IPS-15b (cell line): ENCODE measurements around the gene DNAJB4.
"Not testable (repeated sequence)": the region's sequence is repeated elsewhere in the genome, so short reads cannot be mapped to it uniquely, and the experiment has no call there.

Source experiments
- H3K27me3 ChIP-seq: one replicate; pipeline ENCODE4 v1.6.1; 2013; ENCODE audit warnings: low read length; ENCODE audit not compliant: control insufficient read depth, insufficient read depth
- H3K36me3 ChIP-seq: one replicate; pipeline ENCODE4 v1.6.1; 2013; ENCODE audit warnings: low read length; ENCODE audit not compliant: control insufficient read depth, insufficient read depth
- H3K4me1 ChIP-seq: one replicate; pipeline ENCODE4 v1.6.1; 2013; ENCODE audit warnings: mild to moderate bottlenecking, low read length; ENCODE audit not compliant: control insufficient read depth, insufficient read depth
- H3K4me3 ChIP-seq: one replicate; pipeline ENCODE4 v1.5.1; 2013; ENCODE audit warnings: low read depth, low read length
- H3K9ac ChIP-seq: one replicate; pipeline ENCODE4 v1.6.1; 2013; ENCODE audit warnings: low read depth, mild to moderate bottlenecking, low read length
- H3K9me3 ChIP-seq: one replicate; pipeline ENCODE4 v1.6.1; 2013; ENCODE audit warnings: mild to moderate bottlenecking, low read length; ENCODE audit not compliant: control insufficient read depth, insufficient read depth

Gene DNAJB4

DNA sequence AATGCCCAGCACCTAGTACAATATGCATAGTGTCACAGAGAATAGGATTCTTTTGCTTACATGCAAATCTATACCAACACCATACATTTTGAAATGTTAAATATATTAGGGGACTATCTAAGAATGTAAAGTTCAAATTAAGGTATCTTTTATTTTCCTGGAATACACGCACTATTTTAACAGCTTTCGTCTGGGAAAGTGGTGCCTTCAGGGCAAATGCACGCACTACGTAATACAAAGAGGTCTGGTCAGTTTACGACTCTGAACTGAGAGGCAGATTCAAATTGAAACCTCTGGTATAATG lies 26.8 kb upstream of the DNAJB4 start:
- peaks cover 16% of the 10 kb centered on the region for H3K4me1 ChIP-seq
- H3K36me3 ChIP-seq, result no peaks in the 10 kb centered on the region

DNA sequence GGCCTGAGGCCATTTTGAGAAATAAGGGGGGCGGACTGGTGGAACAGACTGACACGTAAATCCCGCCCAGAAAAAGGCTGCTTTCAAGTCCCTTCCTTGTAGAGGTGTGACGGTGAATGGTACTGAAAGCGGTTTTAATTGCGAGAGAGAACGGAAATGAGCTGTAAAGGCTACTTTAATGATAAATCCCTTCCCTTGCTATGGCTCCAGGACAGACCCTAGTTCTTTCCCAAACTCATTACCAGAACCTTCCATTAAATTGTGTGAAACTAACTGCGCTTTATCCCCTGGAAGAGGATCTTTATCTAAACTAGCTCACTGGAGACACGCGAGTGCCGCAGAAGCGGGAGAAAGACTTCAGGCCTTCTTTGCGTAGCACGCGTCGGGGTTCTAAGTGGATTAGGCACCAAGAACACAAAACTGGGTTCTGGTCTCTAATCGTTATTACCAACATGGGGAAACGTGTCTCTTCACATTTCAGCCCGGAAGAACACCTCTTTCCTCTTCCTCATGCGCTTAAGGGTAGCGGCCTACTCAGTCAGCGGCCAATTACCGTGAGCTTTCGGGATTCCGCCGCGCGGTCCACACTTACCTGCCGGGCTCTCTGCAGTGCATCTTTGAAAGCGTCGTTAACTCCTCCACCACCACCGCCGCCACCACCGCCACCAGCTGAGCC lies 26.3 kb upstream of the DNAJB4 start:
- peak overlapping the region; percentile 92 for H3K4me3 ChIP-seq
- H3K9ac ChIP-seq, result peak overlapping the region; percentile 99
- H3K27me3 ChIP-seq, result no peaks in the 10 kb centered on the region
- no peaks in the 10 kb centered on the region for H3K9me3 ChIP-seq
- no peaks in the 10 kb centered on the region for H3K36me3 ChIP-seq
- peaks cover 16% of the 10 kb centered on the region for H3K4me1 ChIP-seq

More for the DNA sequence above, 26.8 kb upstream of the DNAJB4 start:
- Histone ChIP-seq H3K9ac (peak overlapping the region; percentile 99), H3K4me3 (peak overlapping the region; percentile 92), H3K9me3 (no peaks in the 10 kb centered on the region), H3K27me3 (no peaks in the 10 kb centered on the region)

DNA sequence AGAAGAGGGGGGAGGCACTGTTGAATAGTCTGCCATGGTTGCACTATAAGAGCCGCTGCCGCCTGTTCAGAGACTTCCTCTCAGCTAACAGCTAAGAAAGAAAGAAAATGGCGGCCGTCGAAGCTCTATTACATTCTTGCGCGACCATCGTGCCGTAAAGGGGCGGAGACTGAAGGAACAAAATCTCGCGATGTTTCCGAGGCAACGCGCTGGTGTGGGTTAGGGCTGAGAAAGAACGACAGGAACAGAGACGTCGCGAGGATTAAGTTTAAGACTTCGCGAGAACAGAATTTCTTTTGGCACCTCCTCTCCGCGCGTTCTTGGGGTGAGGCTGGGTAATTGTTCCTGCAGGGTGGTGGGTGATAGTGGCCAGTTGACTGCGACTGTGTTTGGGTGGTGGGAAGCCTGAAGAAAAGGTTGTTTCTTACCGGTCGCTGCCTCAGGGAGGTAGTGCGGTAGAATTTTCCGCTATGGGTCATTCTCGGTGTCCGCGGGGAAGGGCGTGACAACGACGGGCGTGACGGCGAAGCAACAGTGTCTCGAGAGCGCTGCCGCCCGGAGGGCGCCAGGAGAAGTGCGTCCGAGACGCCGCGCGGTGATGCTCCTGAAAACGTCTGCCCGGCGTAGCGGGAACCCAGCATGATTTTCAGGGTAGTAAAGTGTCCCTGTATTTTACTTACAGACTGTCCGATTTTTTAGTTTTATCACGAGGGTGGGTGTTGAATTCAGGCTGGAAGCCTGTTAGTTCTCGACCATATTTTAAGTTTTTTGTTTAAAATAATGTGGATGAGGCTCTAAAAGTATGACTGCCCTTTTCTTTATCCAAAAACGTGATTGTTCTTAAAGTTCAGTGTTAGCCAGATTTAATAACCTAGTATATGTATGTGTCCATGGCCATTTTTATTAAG lies 25.5 kb upstream of the DNAJB4 start, which contains the start of gene FUBP1:
Gene FUBP1 (minus strand): TSS at position 104 of the 908 bp plus-strand sequence. CDS start 68 bp downstream, at position 36.
- Histone ChIP-seq H3K9ac (peak within 1 kb of the TSS; percentile 99), H3K9me3 (no peaks in the 10 kb centered on the region), H3K27me3 (no peaks in the 10 kb centered on the region), H3K4me1 (peaks cover 16% of the 10 kb centered on the region), H3K36me3 (no peaks in the 10 kb centered on the region), H3K4me3 (peak within 1 kb of the TSS; percentile 92)

DNA sequence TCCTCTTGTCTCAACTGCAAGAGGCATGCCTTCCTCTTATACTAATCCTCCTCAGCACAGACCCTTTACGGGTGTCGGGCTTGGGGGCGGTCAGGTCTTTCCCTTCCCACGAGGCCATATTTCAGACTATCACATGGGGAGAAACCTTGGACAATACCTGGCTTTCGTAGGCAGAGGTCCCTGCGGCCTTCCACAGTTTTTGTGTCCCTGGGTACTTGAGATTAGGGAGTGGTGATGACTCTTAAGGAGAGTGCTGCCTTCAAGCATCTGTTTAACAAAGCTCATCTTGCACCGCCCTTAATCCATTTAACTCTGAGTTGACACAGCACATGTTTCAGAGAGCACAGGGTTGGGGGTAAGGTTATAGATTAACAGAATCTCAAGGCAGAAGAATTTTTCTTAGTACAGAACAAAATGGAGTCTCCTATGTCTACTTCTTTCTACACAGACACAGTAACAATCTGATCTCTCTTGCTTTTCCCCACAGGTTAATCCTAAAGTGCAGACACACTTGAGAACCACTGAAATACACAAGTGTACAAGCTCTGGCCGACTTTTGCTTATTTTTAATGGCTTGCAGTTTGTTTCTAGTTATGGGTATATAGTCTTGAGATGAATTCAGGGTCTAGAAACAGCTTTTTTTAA lies 21.3 kb upstream of the DNAJB4 start:
- H3K9ac ChIP-seq, H3K27me3 ChIP-seq, H3K36me3 ChIP-seq, H3K9me3 ChIP-seq, H3K4me3 ChIP-seq: not testable (repeated sequence)
- H3K4me1 ChIP-seq, result peaks cover 13% of the 10 kb centered on the region

DNA sequence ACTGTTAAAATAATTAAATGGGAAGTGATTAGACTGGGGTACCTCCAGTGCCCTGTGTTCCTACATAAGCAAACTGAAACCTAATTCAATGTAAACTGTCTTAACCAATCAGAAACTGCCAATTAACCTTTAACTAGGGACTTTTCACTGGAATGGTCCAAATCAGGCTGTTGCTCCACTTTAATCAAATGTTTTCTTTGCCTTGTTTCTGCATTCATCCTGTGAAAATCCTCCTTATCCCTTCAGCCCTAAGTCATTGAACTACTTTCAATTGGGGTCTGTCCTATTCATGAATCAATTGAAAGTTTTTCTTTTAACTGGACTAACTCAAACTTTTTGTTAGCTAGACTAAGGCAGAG lies 20.8 kb upstream of the DNAJB4 start:
- Histone ChIP-seq H3K4me1 (peaks cover 13% of the 10 kb centered on the region), H3K4me3 (no peak overlapping the region), H3K27me3 (no peaks in the 10 kb centered on the region), H3K9me3 (no peaks in the 10 kb centered on the region), H3K9ac (no peak overlapping the region), H3K36me3 (no peaks in the 10 kb centered on the region)

DNA sequence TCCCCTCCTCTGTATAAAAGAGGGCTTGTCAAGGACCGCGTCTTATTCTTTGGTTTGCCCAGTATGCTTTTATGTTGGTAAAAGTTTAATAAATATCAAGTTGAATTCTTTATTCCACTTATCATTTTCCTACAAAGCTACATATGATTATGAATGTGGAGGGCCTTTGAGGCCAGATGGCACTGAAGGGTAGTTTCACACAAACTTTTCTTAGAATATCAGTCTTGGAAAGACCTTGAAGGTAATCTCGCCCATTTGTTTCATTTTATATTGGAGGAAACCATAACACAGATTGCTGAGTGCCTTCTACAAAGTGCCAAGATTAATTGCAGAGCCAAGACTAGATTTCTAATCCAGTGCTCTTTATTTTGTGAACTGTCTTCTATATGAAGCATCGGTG lies 20.1 kb upstream of the DNAJB4 start:
- Histone ChIP-seq H3K9ac (no peak overlapping the region), H3K27me3 (no peaks in the 10 kb centered on the region), H3K4me3 (no peak overlapping the region), H3K9me3 (no peaks in the 10 kb centered on the region), H3K36me3 (no peaks in the 10 kb centered on the region), H3K4me1 (peaks cover 13% of the 10 kb centered on the region)

DNA sequence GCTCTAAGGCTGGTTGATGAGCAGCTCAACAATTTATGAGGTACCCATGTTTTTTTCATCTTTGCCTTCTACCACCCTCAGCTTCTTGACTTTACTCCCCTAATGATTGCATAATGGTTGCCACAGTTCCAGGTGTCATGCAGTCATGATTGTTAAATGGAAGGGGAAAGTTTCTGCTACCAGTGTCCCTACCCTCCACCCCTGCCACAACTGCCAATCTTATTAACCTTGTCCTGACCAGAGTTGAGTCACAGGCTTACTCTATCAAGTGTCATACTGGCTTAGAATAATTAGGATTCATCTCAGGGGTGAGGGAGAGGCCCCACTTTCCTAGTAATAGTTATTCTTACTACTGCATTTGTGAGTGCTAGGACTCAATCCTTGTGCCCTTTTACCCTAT lies 17.9 kb upstream of the DNAJB4 start:
- no peak overlapping the region for H3K4me3 ChIP-seq
- H3K9me3 ChIP-seq, result no peaks in the 10 kb centered on the region
- no peak overlapping the region for H3K9ac ChIP-seq
- H3K36me3 ChIP-seq, result no peaks in the 10 kb centered on the region
- peaks cover 9% of the 10 kb centered on the region for H3K4me1 ChIP-seq
- no peaks in the 10 kb centered on the region for H3K27me3 ChIP-seq

DNA sequence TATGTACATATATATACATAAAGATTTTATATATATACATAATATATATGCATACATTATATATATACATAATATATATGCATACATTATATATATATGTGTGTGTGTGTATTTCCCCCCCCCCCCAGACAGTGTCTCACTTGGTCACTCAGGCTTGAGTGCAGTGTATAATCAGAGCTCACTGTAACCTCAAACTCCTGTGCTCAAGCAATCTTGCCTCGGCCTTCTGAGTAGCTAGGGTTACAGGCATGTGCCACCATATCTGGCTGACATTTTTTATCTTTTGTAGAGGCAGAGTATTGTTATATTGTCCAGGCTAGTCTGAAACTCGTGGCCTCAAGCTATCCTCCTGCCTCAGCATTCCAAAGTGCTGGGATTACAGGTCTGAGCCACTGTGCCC lies 16.8 kb upstream of the DNAJB4 start:
- Histone ChIP-seq H3K9me3 (no peaks in the 10 kb centered on the region), H3K9ac (no peak overlapping the region), H3K4me1 (peaks cover 5% of the 10 kb centered on the region), H3K27me3 (no peaks in the 10 kb centered on the region), H3K4me3 (no peak overlapping the region), H3K36me3 (no peaks in the 10 kb centered on the region)

DNA sequence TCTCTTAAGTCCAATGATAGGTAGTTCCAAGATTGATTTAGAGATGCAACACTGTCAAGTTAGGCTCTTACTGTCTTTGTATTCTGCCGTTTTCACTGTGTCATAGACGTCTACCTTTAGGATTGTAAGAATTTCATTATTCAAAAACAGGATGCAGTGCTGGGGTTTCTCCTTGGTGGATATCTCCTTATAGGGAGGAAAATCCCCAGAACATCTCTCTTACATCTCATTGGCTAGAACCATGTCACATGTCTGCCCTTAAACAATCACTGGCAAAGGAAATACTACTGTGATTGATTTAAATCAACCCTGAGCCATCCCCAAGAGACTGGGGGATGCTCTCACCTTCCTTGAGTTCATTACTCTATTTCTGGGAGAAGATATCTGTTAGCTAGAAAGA lies 15.0 kb upstream of the DNAJB4 start:
- Histone ChIP-seq H3K27me3 (no peaks in the 10 kb centered on the region), H3K4me3 (no peak overlapping the region), H3K36me3 (no peaks in the 10 kb centered on the region), H3K9me3 (no peaks in the 10 kb centered on the region), H3K9ac (no peak overlapping the region), H3K4me1 (peaks cover 4% of the 10 kb centered on the region)

DNA sequence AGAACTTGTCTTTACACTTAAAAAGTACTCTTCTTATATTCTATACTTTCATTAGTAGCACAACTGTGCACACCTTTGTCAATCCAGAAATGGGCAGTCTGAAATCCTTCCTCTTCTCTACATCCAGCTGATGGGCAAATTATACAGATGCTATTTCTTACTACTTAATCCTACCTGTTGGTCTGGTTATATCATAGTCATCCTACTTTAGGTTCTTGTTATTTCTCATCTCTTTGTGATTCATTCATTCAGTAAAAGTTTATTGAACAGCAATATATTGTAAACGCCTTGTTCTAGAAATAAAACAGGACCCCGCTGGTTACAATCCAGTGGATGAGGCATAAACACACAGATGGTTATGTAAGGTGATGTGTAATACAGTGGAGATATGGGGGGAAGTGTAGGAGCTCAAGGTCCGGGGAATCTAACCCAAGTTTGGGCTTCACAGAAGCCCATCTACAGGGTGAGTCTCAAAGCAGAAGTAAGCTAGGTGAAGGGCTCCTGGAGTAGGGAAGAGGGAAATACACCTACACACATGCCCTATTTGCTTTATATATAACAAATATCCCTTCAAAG lies 14.0 kb upstream of the DNAJB4 start:
- H3K4me1 ChIP-seq, result peaks cover 4% of the 10 kb centered on the region
- H3K9ac ChIP-seq, result no peak overlapping the region
- H3K9me3 ChIP-seq, result no peaks in the 10 kb centered on the region
- H3K27me3 ChIP-seq, result no peaks in the 10 kb centered on the region
- H3K36me3 ChIP-seq, result no peaks in the 10 kb centered on the region
- H3K4me3 ChIP-seq, result no peak overlapping the region

DNA sequence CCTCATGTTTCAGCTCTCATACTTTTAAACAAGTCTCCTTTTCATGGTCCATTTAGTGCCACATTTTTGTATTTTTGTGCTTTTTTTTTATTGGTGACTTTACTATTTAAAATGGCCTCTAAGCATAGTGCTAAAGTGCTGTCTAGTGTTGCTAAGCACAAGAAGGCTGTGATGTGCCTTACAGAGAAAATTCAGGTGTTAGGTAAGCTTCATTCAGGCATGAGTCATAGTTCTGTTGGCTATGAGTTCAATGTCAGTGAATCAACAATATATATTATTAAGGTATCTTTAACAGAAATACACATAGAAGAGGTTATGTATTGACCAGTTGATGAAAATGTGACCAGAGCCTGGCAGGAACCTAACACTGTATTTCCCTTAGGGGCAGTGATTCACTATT lies 13.1 kb upstream of the DNAJB4 start:
- no peak overlapping the region for H3K4me3 ChIP-seq
- peaks cover 3% of the 10 kb centered on the region for H3K4me1 ChIP-seq
- no peak overlapping the region for H3K9ac ChIP-seq
- H3K27me3 ChIP-seq, result no peaks in the 10 kb centered on the region
- no peaks in the 10 kb centered on the region for H3K36me3 ChIP-seq
- H3K9me3 ChIP-seq, result no peaks in the 10 kb centered on the region
